ENCODE data around the gene SLC25A41. TPM values are rescaled to one million over a fixed set of nuclear protein-coding genes. Genes with fewer than 3 reads are reported as not detected.

Gene SLC25A41
- total RNA-seq, 4 donors from 2014 or later = not detected

DNA sequence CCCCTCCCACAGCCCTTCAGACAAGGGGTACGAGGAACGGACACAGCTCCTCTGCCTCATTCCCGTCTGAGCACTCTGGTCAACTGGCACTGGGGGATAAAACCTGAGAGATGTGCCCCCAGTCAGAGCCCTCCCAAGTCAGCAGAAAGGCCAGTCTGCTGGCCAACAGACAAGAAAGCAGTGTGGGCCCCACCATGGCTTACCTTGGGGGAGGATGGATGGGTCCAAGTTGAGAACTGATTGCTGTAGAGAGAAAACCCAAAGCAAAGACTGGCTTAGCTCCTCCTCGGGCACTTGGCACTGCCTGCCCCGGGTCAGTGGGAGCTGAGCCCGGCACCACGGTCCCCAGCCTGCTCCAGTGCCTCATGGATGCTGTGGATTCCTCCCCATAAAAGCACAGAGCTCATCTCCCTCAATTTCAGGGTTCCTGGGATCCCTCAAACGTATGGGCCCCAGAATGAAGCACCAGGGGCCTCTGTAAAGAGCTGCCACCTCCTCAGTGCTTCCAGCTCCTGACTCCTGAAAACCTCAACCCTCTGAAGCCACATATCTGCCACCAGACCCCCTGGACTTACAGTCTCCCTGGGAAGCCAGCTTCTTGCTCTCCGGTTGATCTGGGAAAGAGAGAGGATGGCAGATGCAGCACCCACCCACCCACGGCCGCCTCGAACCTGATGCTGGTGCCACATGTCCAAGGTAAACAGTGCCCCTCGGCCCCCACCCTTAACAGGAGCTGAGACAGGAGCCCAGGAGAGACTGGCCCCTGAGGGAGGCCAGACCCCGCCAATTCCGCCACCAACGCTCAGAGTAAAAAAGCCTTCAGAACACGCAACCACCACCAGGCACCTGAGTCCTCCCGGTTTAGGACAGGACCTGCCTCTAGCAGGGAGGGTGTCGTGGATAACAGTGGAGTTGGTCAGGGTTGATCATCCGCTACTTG, 12.2 kb downstream of the SLC25A41 start:
- no peak overlapping the region for H3K4me3 ChIP-seq
- no peak overlapping the region for H3K27ac ChIP-seq
- 71% methylated on average over 5 of the region's 20 CpGs for WGBS
- TF ChIP-seq POLR2AphosphoS5 (IDR thresholded peaks at IDR 0.05) (no peak), POLR2A (IDR thresholded peaks at IDR 0.05) (no peak), EP300 (IDR thresholded peaks at IDR 0.05) (no peak)
- TF ChIP-seq, protein P1, sequence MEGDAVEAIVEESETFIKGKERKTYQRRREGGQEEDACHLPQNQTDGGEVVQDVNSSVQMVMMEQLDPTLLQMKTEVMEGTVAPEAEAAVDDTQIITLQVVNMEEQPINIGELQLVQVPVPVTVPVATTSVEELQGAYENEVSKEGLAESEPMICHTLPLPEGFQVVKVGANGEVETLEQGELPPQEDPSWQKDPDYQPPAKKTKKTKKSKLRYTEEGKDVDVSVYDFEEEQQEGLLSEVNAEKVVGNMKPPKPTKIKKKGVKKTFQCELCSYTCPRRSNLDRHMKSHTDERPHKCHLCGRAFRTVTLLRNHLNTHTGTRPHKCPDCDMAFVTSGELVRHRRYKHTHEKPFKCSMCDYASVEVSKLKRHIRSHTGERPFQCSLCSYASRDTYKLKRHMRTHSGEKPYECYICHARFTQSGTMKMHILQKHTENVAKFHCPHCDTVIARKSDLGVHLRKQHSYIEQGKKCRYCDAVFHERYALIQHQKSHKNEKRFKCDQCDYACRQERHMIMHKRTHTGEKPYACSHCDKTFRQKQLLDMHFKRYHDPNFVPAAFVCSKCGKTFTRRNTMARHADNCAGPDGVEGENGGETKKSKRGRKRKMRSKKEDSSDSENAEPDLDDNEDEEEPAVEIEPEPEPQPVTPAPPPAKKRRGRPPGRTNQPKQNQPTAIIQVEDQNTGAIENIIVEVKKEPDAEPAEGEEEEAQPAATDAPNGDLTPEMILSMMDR (IDR thresholded peaks at IDR 0.05) = no peak
- H3K9me3 ChIP-seq = no peaks in the 10 kb centered on the region
- peaks cover 35% of the 10 kb centered on the region for H3K4me1 ChIP-seq
- no peaks in the 10 kb centered on the region for H3K27me3 ChIP-seq
- no peak for DNase-seq (ENCODE audit: low spot score in 2 of 2)
- H3K36me3 ChIP-seq = peaks cover 58% of the 10 kb centered on the region

DNA sequence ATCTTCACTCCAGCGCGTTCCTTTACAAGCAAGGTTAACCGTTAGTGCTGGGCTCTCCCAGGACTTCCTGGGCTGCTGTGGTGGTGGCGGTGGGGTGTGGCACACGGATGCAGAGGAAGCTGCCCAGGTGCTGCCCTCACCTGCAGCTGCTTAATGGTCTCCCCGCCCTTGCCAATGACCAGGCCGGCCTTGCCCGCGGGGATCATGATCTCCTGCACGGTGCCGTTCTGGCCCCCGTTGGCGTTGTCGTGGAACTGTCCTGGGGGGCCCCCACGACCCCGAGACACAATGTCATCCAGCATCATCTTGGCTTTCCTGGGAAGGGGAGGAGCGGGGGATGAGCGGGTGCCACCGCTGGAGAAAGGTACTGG, 15.0 kb downstream of the SLC25A41 start:
- DNase-seq (ENCODE audit: low spot score in 2 of 2) = no peak
- Histone ChIP-seq H3K9me3 (no peaks in the 10 kb centered on the region), H3K36me3 (peaks cover 82% of the 10 kb centered on the region), H3K4me1 (peaks cover 26% of the 10 kb centered on the region), H3K27ac (no peak overlapping the region), H3K27me3 (no peaks in the 10 kb centered on the region), H3K4me3 (no peak overlapping the region)
- WGBS = 94% methylated on average over 19 of the region's 19 CpGs
- TF ChIP-seq POLR2A (IDR thresholded peaks at IDR 0.05) (no peak), POLR2AphosphoS5 (IDR thresholded peaks at IDR 0.05) (no peak), EP300 (IDR thresholded peaks at IDR 0.05) (no peak)
- TF ChIP-seq, protein P1 (IDR thresholded peaks at IDR 0.05) = no peak

DNA sequence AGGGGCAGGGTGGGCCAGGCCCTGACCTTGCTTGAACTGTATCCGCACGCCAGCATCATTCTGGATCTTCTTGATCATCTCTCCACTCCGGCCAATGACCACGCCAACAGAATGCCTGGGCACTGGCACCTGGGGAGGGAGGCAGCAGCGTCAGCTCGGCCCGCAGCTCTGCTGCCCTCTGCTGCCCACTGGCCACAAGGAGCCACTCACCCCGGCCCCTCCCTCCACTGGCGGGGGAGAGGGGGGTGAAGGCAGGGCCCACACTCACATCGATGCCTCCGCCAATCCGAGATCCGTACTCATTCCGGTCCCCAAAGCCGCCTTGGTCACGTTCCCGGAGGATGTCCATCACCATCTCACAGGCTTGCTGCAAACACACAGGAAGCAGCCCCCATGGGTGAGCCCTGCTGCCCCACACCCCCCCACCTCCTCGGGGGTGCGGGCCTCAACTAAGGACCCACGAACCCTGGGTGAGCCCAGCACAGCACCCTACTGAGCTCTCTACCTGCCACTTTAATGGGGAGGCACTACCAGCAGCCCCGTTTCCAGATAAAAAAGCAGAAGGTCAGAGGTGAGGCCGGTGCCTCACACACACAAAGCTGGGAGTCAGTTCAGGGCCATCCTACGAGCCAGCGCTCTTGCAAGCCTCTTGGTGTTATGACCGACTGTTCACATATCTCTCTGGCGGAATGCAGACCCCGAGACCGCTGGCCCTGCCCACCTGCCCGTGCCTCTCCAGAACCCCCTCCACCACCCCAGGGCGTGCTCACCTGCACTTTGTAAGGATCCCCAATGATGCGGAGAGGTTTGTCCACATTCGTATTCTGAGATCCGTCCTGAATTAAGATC, 15.6 kb downstream of the SLC25A41 start:
- no peak for DNase-seq (ENCODE audit: low spot score in 2 of 2)
- Histone ChIP-seq H3K36me3 (peaks cover 82% of the 10 kb centered on the region), H3K4me1 (peaks cover 25% of the 10 kb centered on the region), H3K4me3 (no peak overlapping the region), H3K27me3 (no peaks in the 10 kb centered on the region), H3K9me3 (no peaks in the 10 kb centered on the region), H3K27ac (no peak overlapping the region)
- TF ChIP-seq, protein P1 (IDR thresholded peaks at IDR 0.05) = no peak
- no peak for TF ChIP-seq POLR2AphosphoS5 (IDR thresholded peaks at IDR 0.05)
- TF ChIP-seq EP300 (IDR thresholded peaks at IDR 0.05) = no peak
- WGBS = 90% methylated on average over 14 of the region's 33 CpGs

DNA sequence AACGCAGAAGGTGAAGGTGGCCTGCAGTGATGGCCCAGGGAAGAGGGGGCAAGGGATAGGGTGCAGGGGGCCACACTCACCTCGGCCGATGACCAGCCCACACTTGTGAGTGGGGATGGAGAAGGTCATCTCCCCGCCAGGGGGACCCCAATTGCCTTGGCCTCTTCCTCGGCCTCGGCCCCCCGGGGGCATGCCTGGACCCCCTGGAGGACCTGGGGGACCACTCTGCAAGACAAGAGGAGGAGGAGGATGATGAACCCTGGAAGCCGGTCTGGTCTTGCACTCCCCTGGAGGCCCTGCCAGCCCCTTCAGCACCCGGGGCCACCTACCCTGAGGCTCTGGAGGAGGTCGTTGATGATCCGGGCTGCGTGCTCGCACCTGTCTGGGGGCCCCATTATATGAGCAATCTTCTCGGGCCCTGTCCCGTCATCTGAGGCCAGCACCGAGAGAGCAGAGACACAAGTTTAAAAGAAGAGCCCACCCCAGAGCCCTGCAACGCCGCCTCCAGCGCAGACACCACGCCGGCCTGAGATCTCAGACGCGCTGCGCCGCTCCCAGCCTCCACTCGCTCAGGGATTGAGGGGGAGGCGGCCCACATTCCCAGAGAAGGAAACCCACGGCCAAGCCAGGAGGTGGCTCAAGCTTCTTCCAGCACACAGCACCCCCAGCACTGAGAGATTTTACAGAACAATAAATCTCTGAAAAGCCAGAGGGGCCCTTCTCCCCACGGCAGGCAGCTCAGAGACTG, 16.7 kb downstream of the SLC25A41 start:
- no peaks in the 10 kb centered on the region for H3K27me3 ChIP-seq
- 91% methylated on average over 19 of the region's 29 CpGs for WGBS
- H3K9me3 ChIP-seq = no peaks in the 10 kb centered on the region
- H3K4me3 ChIP-seq = no peak overlapping the region
- H3K27ac ChIP-seq = no peak overlapping the region
- peaks cover 15% of the 10 kb centered on the region for H3K4me1 ChIP-seq
- no peak for DNase-seq (ENCODE audit: low spot score in 2 of 2)
- peaks cover 79% of the 10 kb centered on the region for H3K36me3 ChIP-seq
- TF ChIP-seq EP300 (IDR thresholded peaks at IDR 0.05) (no peak), POLR2AphosphoS5 (IDR thresholded peaks at IDR 0.05) (no peak), POLR2A (IDR thresholded peaks at IDR 0.05) (no peak)
- TF ChIP-seq, protein P1 (IDR thresholded peaks at IDR 0.05) = no peak

All from suprapubic skin (tissue), 4 donors.